Breast epithelium (tissue), 3 donors: ENCODE results near the gene C3.

Experiments used
- POLR2A ChIP-seq: fragments of 450-650 bp; IDR thresholded peaks from one replicate; pipeline ENCODE4 v1.6.1; 2016; ENCODE audit warnings: antibody characterized with exemption, mild to moderate bottlenecking, moderate library complexity
- TF ChIP-seq, protein P1 (sequence below), 3 donors: fragments of 450-650 bp; IDR thresholded peaks; one replicate each; pipeline ENCODE4 v1.5.1; 2016 to 2017; ENCODE audit warnings: antibody characterized with exemption in 3 of 3, mild to moderate bottlenecking in 3 of 3, moderate library complexity in 3 of 3

DNA sequence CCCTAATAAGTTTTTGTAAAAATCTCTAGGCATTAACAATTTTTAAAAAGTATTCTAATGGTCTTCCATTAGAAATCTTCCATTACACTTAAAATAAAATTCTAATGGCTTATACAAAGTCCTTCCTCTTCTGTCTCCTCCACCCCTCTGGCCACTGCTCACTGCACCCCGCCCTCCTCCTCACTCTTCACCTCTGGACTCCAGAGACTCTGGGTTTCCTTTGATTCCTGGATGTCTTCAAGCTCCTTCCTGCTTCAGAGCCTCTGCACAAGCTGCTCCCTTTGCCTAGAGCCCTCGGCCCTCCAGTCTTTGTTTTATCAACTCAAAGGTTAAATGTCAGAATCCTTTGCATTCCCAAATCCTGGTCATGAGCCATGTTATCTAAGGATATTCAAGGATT is 71.3 kb downstream of the C3 start:
- TF ChIP-seq POLR2A: no peak
- TF ChIP-seq, protein P1, sequence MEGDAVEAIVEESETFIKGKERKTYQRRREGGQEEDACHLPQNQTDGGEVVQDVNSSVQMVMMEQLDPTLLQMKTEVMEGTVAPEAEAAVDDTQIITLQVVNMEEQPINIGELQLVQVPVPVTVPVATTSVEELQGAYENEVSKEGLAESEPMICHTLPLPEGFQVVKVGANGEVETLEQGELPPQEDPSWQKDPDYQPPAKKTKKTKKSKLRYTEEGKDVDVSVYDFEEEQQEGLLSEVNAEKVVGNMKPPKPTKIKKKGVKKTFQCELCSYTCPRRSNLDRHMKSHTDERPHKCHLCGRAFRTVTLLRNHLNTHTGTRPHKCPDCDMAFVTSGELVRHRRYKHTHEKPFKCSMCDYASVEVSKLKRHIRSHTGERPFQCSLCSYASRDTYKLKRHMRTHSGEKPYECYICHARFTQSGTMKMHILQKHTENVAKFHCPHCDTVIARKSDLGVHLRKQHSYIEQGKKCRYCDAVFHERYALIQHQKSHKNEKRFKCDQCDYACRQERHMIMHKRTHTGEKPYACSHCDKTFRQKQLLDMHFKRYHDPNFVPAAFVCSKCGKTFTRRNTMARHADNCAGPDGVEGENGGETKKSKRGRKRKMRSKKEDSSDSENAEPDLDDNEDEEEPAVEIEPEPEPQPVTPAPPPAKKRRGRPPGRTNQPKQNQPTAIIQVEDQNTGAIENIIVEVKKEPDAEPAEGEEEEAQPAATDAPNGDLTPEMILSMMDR (IDR thresholded peaks at IDR 0.05): no peak
